GM12878 (cell line): ENCODE results near the gene BCAR3. TPM values are rescaled to one million over a fixed set of nuclear protein-coding genes. Genes with fewer than 3 reads are reported as not detected.

Experiments
- ATF7 ChIP-seq: fragments of 450-650 bp; IDR thresholded peaks from 2 replicates; pipeline ENCODE4 v1.6.1; 2016; ENCODE audit warnings: low read depth, mild to moderate bottlenecking
- CBX3 ChIP-seq: fragments of 200-600 bp; sonication (generic); IDR thresholded peaks from 2 replicates; pipeline ENCODE4 v1.6.1; 2016; ENCODE audit warnings: low read depth, borderline replicate concordance
- CBX5 ChIP-seq: sonication (generic); IDR thresholded peaks from 2 replicates; pipeline ENCODE4 v1.6.1; 2016; ENCODE audit warnings: low read depth, moderate library complexity, mild to moderate bottlenecking, inconsistent platforms
- CHD4 ChIP-seq: fragments of 200-600 bp; sonication (generic); IDR thresholded peaks from 2 replicates; pipeline ENCODE4 v1.6.1; 2016; ENCODE audit warnings: mild to moderate bottlenecking
- FOXK2 ChIP-seq: fragments of 450-650 bp; IDR thresholded peaks from 2 replicates; pipeline ENCODE4 v1.6.1; 2017; ENCODE audit warnings: mild to moderate bottlenecking, moderate library complexity
- GABPA ChIP-seq: IDR thresholded peaks from 2 replicates; pipeline ENCODE4 v1.6.1; 2014; ENCODE audit warnings: antibody characterized with exemption, low read depth, mild to moderate bottlenecking, inconsistent platforms
- HDAC2 ChIP-seq: fragments of 200-600 bp; sonication (generic); IDR thresholded peaks from 2 replicates; pipeline ENCODE4 v1.6.1; 2017
- PAX5 ChIP-seq: IDR thresholded peaks from 2 replicates; pipeline ENCODE4 v1.6.1; 2011; ENCODE audit warnings: low read depth, low read length, borderline replicate concordance
- POLR2AphosphoS5 ChIP-seq: IDR thresholded peaks from 2 replicates; pipeline ENCODE4 v1.6.1; 2011; ENCODE audit warnings: mild to moderate bottlenecking, low read length, inconsistent platforms
- RAD51 ChIP-seq: fragments of 450-650 bp; IDR thresholded peaks from 2 replicates; pipeline ENCODE4 v1.6.1; 2016; ENCODE audit warnings: moderate library complexity, mild to moderate bottlenecking, inconsistent platforms
- RFX5 ChIP-seq: IDR thresholded peaks from 2 replicates; pipeline ENCODE4 v1.6.1; 2011; ENCODE audit warnings: low read depth, low read length, improper control_type of control experiment
- RUNX3 ChIP-seq: IDR thresholded peaks from 2 replicates; pipeline ENCODE4 v1.6.1; 2012; ENCODE audit warnings: low read length, inconsistent platforms
- SMAD1 ChIP-seq: fragments of 450-650 bp; IDR thresholded peaks from 2 replicates; pipeline ENCODE4 v1.6.1; 2018; ENCODE audit warnings: mild to moderate bottlenecking, low read depth; ENCODE audit not compliant: partially characterized antibody
- SP1 ChIP-seq: IDR thresholded peaks from one replicate; pipeline ENCODE4 v1.6.1; 2011; ENCODE audit warnings: low read depth, low read length
- YBX1 ChIP-seq: fragments of 450-650 bp; IDR thresholded peaks from 2 replicates; pipeline ENCODE4 v1.6.1; 2016; ENCODE audit warnings: antibody characterized with exemption
- YY1 ChIP-seq: IDR thresholded peaks from 2 replicates; pipeline ENCODE4 v1.6.1; 2011; ENCODE audit warnings: low read depth, mild to moderate bottlenecking, low read length
- ZNF384 ChIP-seq: IDR thresholded peaks from 2 replicates; pipeline ENCODE4 v1.6.1; 2012; ENCODE audit warnings: low read depth, mild to moderate bottlenecking, low read length, improper control_type of control experiment, borderline replicate concordance
- polyA plus RNA-seq, 11 experiments: library from polyadenylated mRNA; depleted of rRNA in 4 of 11; unstranded in 6 of 11; stranded (reverse) in 5 of 11; fragments of >200 nt; fragmentation: Nextera tagmentation in 4 of 11; fragmentation: Illumina TruSeq in 1 of 11; extraction: Ambion mirVana in 4 of 11; extraction: Trizol in 1 of 11; gene quantifications; 1 replicate in 1 of 11; 2 replicates in 10 of 11; pipeline versions ENCODE4 v1.2.1 to v1.2.3, GENCODE V29; 2011 to 2016; ENCODE audit warnings: inconsistent platforms in 2 of 11, missing spikeins in 2 of 11, low read depth in 1 of 11
- total RNA-seq, 4 experiments: library from RNA; depleted of rRNA in 3 of 4; stranded (reverse); fragments of >200 nt in 3 of 4; fragmentation: Illumina TruSeq in 1 of 4; extraction: Trizol in 1 of 4; gene quantifications; 2 replicates each; pipeline versions ENCODE4 v1.2.1 to v1.2.3, GENCODE V29; 2013 to 2021
- TF ChIP-seq, protein P1 (sequence below): IDR thresholded peaks from 2 replicates; pipeline ENCODE4 v1.6.1; 2012; ENCODE audit warnings: low read depth, low read length, improper control_type of control experiment
- TF ChIP-seq, protein P2 (sequence below): fragments of 450-650 bp; IDR thresholded peaks from 2 replicates; pipeline ENCODE4 v1.6.1; 2017; ENCODE audit warnings: mild to moderate bottlenecking, moderate library complexity
- TF ChIP-seq, protein P3 (sequence below): fragments of 450-650 bp; IDR thresholded peaks from 2 replicates; pipeline ENCODE4 v1.6.1; 2017; ENCODE audit warnings: low read depth, mild to moderate bottlenecking, moderate library complexity
- TF ChIP-seq, protein P4 (sequence below): IDR thresholded peaks from 2 replicates; pipeline ENCODE4 v1.6.1; 2011; ENCODE audit warnings: mild to moderate bottlenecking, low read depth, low read length, moderate library complexity; ENCODE audit not compliant: insufficient replicate concordance
- TF ChIP-seq, protein P5 (sequence below): fragments of 450-650 bp; IDR thresholded peaks from 2 replicates; pipeline ENCODE4 v1.6.1; 2016; ENCODE audit warnings: mild to moderate bottlenecking, moderate library complexity, borderline replicate concordance

BCAR3 gene
- total and polyA plus RNA-seq, 10 of the 15 experiments (the other 5 are each of a cell fraction or from before 2014, with no cell fraction given), result 1.3 to 6.6 (median 1.8) TPM

DNA sequence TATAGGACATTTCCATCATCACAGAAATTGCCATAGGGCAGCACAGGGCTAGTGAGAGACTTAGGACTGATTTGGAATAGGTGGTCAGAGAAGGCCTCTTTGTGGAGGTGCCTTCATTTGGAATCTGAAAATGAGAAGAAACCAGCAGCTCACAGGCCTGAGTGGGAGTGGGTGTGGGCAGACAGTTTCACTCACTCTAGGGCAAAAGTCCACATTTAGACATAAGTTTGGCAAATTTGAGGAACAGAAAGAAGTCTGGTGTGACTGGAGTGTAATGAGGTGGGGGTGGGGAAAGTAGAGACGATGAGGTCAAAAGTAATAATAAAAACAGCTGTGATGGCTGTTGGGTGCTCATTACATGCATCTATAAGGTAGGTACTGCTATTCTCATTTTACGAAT lies 22.4 kb upstream of the BCAR3 start (continued):
- TF ChIP-seq CHD4 (no peak), RFX5 (no peak), RUNX3 (peak; percentile 97), SMAD1 (peak; percentile 84), RAD51 (peak; percentile 56; the same call in 1 of the 2 replicates), HDAC2 (no peak), GABPA (0 out of 2 replicates have a peak, but pooled peaks have one; percentile 64), SP1 (peak; percentile 90), YBX1 (no peak), ZNF384 (peak; percentile 30; the same call in 1 of the 2 replicates), CBX5 (peak; percentile 85; the same call in 1 of the 2 replicates), FOXK2 (no peak), YY1 (peak; percentile 54; the same call in 1 of the 2 replicates), ATF7 (peak; percentile 98), CBX3 (no peak), PAX5 (peak; percentile 95), POLR2AphosphoS5 (no peak)
- TF ChIP-seq, protein P1, sequence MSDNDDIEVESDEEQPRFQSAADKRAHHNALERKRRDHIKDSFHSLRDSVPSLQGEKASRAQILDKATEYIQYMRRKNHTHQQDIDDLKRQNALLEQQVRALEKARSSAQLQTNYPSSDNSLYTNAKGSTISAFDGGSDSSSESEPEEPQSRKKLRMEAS, result no peak
- TF ChIP-seq, protein P2, sequence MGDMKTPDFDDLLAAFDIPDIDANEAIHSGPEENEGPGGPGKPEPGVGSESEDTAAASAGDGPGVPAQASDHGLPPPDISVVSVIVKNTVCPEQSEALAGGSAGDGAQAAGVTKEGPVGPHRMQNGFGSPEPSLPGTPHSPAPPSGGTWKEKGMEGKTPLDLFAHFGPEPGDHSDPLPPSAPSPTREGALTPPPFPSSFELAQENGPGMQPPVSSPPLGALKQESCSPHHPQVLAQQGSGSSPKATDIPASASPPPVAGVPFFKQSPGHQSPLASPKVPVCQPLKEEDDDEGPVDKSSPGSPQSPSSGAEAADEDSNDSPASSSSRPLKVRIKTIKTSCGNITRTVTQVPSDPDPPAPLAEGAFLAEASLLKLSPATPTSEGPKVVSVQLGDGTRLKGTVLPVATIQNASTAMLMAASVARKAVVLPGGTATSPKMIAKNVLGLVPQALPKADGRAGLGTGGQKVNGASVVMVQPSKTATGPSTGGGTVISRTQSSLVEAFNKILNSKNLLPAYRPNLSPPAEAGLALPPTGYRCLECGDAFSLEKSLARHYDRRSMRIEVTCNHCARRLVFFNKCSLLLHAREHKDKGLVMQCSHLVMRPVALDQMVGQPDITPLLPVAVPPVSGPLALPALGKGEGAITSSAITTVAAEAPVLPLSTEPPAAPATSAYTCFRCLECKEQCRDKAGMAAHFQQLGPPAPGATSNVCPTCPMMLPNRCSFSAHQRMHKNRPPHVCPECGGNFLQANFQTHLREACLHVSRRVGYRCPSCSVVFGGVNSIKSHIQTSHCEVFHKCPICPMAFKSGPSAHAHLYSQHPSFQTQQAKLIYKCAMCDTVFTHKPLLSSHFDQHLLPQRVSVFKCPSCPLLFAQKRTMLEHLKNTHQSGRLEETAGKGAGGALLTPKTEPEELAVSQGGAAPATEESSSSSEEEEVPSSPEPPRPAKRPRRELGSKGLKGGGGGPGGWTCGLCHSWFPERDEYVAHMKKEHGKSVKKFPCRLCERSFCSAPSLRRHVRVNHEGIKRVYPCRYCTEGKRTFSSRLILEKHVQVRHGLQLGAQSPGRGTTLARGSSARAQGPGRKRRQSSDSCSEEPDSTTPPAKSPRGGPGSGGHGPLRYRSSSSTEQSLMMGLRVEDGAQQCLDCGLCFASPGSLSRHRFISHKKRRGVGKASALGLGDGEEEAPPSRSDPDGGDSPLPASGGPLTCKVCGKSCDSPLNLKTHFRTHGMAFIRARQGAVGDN, result peak; percentile 31; the same call in 1 of the 2 replicates
- TF ChIP-seq, protein P3, sequence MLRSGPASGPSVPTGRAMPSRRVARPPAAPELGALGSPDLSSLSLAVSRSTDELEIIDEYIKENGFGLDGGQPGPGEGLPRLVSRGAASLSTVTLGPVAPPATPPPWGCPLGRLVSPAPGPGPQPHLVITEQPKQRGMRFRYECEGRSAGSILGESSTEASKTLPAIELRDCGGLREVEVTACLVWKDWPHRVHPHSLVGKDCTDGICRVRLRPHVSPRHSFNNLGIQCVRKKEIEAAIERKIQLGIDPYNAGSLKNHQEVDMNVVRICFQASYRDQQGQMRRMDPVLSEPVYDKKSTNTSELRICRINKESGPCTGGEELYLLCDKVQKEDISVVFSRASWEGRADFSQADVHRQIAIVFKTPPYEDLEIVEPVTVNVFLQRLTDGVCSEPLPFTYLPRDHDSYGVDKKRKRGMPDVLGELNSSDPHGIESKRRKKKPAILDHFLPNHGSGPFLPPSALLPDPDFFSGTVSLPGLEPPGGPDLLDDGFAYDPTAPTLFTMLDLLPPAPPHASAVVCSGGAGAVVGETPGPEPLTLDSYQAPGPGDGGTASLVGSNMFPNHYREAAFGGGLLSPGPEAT, result peak; percentile 95
- TF ChIP-seq, protein P4, sequence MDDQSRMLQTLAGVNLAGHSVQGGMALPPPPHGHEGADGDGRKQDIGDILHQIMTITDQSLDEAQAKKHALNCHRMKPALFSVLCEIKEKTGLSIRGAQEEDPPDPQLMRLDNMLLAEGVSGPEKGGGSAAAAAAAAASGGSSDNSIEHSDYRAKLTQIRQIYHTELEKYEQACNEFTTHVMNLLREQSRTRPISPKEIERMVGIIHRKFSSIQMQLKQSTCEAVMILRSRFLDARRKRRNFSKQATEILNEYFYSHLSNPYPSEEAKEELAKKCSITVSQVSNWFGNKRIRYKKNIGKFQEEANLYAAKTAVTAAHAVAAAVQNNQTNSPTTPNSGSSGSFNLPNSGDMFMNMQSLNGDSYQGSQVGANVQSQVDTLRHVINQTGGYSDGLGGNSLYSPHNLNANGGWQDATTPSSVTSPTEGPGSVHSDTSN, result no peak
- TF ChIP-seq, protein P5, sequence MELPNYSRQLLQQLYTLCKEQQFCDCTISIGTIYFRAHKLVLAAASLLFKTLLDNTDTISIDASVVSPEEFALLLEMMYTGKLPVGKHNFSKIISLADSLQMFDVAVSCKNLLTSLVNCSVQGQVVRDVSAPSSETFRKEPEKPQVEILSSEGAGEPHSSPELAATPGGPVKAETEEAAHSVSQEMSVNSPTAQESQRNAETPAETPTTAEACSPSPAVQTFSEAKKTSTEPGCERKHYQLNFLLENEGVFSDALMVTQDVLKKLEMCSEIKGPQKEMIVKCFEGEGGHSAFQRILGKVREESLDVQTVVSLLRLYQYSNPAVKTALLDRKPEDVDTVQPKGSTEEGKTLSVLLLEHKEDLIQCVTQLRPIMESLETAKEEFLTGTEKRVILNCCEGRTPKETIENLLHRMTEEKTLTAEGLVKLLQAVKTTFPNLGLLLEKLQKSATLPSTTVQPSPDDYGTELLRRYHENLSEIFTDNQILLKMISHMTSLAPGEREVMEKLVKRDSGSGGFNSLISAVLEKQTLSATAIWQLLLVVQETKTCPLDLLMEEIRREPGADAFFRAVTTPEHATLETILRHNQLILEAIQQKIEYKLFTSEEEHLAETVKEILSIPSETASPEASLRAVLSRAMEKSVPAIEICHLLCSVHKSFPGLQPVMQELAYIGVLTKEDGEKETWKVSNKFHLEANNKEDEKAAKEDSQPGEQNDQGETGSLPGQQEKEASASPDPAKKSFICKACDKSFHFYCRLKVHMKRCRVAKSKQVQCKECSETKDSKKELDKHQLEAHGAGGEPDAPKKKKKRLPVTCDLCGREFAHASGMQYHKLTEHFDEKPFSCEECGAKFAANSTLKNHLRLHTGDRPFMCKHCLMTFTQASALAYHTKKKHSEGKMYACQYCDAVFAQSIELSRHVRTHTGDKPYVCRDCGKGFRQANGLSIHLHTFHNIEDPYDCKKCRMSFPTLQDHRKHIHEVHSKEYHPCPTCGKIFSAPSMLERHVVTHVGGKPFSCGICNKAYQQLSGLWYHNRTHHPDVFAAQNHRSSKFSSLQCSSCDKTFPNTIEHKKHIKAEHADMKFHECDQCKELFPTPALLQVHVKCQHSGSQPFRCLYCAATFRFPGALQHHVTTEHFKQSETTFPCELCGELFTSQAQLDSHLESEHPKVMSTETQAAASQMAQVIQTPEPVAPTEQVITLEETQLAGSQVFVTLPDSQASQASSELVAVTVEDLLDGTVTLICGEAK, result no peak
